BE2C (cell line): Measurements from ENCODE around the gene SDR42E1.

Experiments
- DNase-seq: peaks from one replicate; pipeline ENCODE4 v3.0.0-alpha.2; 2020
- H3K27me3 ChIP-seq: fragments of 250-450 bp; sonication (Bioruptor Pico); 2 replicates; pipeline ENCODE4 v1.5.1; 2020; ENCODE audit warnings: mild to moderate bottlenecking
- H3K36me3 ChIP-seq: fragments of 250-450 bp; sonication (Bioruptor Pico); 2 replicates; pipeline ENCODE4 v1.5.1; 2020; ENCODE audit warnings: mild to moderate bottlenecking
- H3K4me1 ChIP-seq: fragments of 250-450 bp; sonication (Bioruptor Pico); 2 replicates; pipeline ENCODE4 v1.5.1; 2020
- H3K4me3 ChIP-seq: 2 replicates; pipeline ENCODE4 v1.5.1; 2011; ENCODE audit warnings: low read depth, low read length
- H3K9me3 ChIP-seq: fragments of 250-450 bp; sonication (Bioruptor Pico); 2 replicates; pipeline ENCODE4 v1.5.1; 2020
- CTCF ChIP-seq: IDR thresholded peaks from 2 replicates; pipeline ENCODE4 v1.5.1; 2012; ENCODE audit warnings: mild to moderate bottlenecking, low read depth, low read length

The SDR42E1 gene

GRCh38 chr16:82034981-82035612 is 23.8 kb upstream of the SDR42E1 start, which contains the start of gene HSD17B2:
HSD17B2 (plus strand) TSS chr16:82035253; CDS start chr16:82035425, 172 bp downstream.
- DNase-seq = no peak
- H3K4me3 ChIP-seq = no peak within 1 kb of the TSS
- H3K9me3 ChIP-seq = no peaks in the 10 kb centered on the region
- H3K36me3 ChIP-seq = no peaks in the 10 kb centered on the region
- H3K27me3 ChIP-seq = no peaks in the 10 kb centered on the region
- no peaks in the 10 kb centered on the region for H3K4me1 ChIP-seq
- no peak for TF ChIP-seq CTCF

GRCh38 chr16:82033683-82034300 is 22.5 kb upstream of the SDR42E1 start:
- no peak for TF ChIP-seq CTCF
- no peaks in the 10 kb centered on the region for H3K9me3 ChIP-seq
- H3K4me1 ChIP-seq = no peaks in the 10 kb centered on the region
- H3K27me3 ChIP-seq = no peaks in the 10 kb centered on the region
- H3K36me3 ChIP-seq = no peaks in the 10 kb centered on the region
- no peak overlapping the region for H3K4me3 ChIP-seq
- no peak for DNase-seq

- Histone ChIP-seq H3K4me1 (no peaks in the 10 kb centered on the region), H3K27me3 (no peaks in the 10 kb centered on the region), H3K9me3 (no peaks in the 10 kb centered on the region), H3K36me3 (no peaks in the 10 kb centered on the region), H3K4me3 (no peak overlapping the region)
- DNase-seq = no peak
- TF ChIP-seq CTCF = no peak
These were observed 21.7 kb upstream of the SDR42E1 start for GRCh38 chr16:82033006-82033405.

GRCh38 chr16:82031116-82032084 is 20.1 kb upstream of the SDR42E1 start:
- H3K36me3 ChIP-seq = no peaks in the 10 kb centered on the region
- no peak for DNase-seq
- no peaks in the 10 kb centered on the region for H3K27me3 ChIP-seq
- peak; percentile 41 for TF ChIP-seq CTCF
- no peaks in the 10 kb centered on the region for H3K9me3 ChIP-seq
- no peak overlapping the region for H3K4me3 ChIP-seq
- no peaks in the 10 kb centered on the region for H3K4me1 ChIP-seq

GRCh38 chr16:82027629-82028064 is 16.4 kb upstream of the SDR42E1 start:
- Histone ChIP-seq H3K36me3 (no peaks in the 10 kb centered on the region), H3K9me3 (no peaks in the 10 kb centered on the region)
- no peak for TF ChIP-seq CTCF

More at GRCh38 chr16:82027629-82028064, 16.4 kb upstream of the SDR42E1 start:
- no peak for DNase-seq
- Histone ChIP-seq H3K27me3 (no peaks in the 10 kb centered on the region), H3K4me1 (no peaks in the 10 kb centered on the region), H3K4me3 (no peak overlapping the region)
